Endothelial cell of umbilical vein (primary cell): ENCODE measurements around the gene PDK1. TPM values are rescaled to one million over a fixed set of nuclear protein-coding genes. Genes with fewer than 3 reads are reported as not detected.

ENCODE experiments used
- BruUV-seq: library from RNA; stranded (reverse); fragments of 400-500 nt; replicated peaks from 2 replicates; lab custom pipeline; 2021; lab: Mats Ljungman, UMichigan
- CTCF ChIA-PET: fragments of 300-600, 350-600 bp; sonication (Branson Sonifier 250); formaldehyde crosslinking; loops from one replicate; lab custom pipeline; 2021; ENCODE audit warnings: antibody characterized with exemption, inconsistent platforms; lab: Charles Lee
- POLR2A ChIA-PET: fragments of 300-600, 350-600 bp; sonication (Branson Sonifier 250); formaldehyde crosslinking; loops from one replicate; lab custom pipeline; 2021; ENCODE audit warnings: antibody characterized with exemption, inconsistent platforms; lab: Charles Lee
- DNase-seq: peaks from one replicate; pipeline ENCODE4 v3.0.0-alpha.2; 2011; ENCODE audit warnings: low read depth, low spot score
- FAIRE-seq: peaks from 2 replicates; lab custom pipeline; 2011; peaks lifted over from hg19 to GRCh38; lab: Jason Lieb, UNC
- H2AFZ ChIP-seq: 2 replicates; pipeline ENCODE4 v1.6.0; 2012; ENCODE audit warnings: low read depth, low read length, control low read depth, inconsistent platforms
- H3K27ac ChIP-seq: 2 replicates; pipeline ENCODE4 v1.5.1; 2011; ENCODE audit warnings: low read depth, mild to moderate bottlenecking, control low read depth, low read length, moderate library complexity; ENCODE audit not compliant: insufficient read depth
- H3K27me3 ChIP-seq, 2 experiments: 2 replicates each; pipeline versions ENCODE4 v1.6.0 to v1.6.1; 2011; ENCODE audit warnings: low read length in 2 of 2, mixed read lengths in 1 of 2; ENCODE audit not compliant: control insufficient read depth in 2 of 2, insufficient read depth in 2 of 2
- H3K36me3 ChIP-seq, 2 experiments: 2 replicates in 1 of 2; 3 replicates in 1 of 2; pipeline ENCODE4 v1.5.1; 2011; ENCODE audit warnings: low read length in 2 of 2, mild to moderate bottlenecking in 1 of 2, moderate library complexity in 1 of 2; ENCODE audit not compliant: control insufficient read depth in 2 of 2, insufficient read depth in 2 of 2; ENCODE audit errors: extremely low read depth in 1 of 2
- H3K4me1 ChIP-seq: 3 replicates; pipeline ENCODE4 v1.5.1; 2011; ENCODE audit warnings: mild to moderate bottlenecking, low read length; ENCODE audit not compliant: control insufficient read depth, insufficient read depth; ENCODE audit errors: extremely low read depth
- H3K4me2 ChIP-seq: 2 replicates; pipeline ENCODE4 v1.6.1; 2011; ENCODE audit warnings: low read length, control low read depth, mixed read lengths; ENCODE audit not compliant: insufficient read depth
- H3K4me3 ChIP-seq, 3 experiments: fragments of 200-600 bp in 1 of 3; sonication (generic), shearing (Covaris generic) in 1 of 3; replicated peaks in 1 of 3; 2 replicates each; pipeline ENCODE4 v1.5.1; 2011 to 2016; ENCODE audit warnings: control low read depth in 3 of 3, low read length in 3 of 3, mild to moderate bottlenecking in 2 of 3, inconsistent platforms in 1 of 3, low read depth in 1 of 3, moderate library complexity in 1 of 3; ENCODE audit not compliant: insufficient read depth in 1 of 3
- H3K79me2 ChIP-seq: 2 replicates; pipeline ENCODE4 v1.6.0; 2012; ENCODE audit warnings: low read length, inconsistent platforms; ENCODE audit not compliant: control insufficient read depth, insufficient read depth
- H3K9ac ChIP-seq: replicated peaks from 2 replicates; pipeline ENCODE3; 2011; ENCODE audit warnings: low read length, control low read depth; ENCODE audit not compliant: insufficient read depth; ENCODE audit errors: extremely low read depth
- H3K9me1 ChIP-seq: replicated peaks from 3 replicates; pipeline ENCODE4 v1.6.0; 2011; ENCODE audit warnings: mild to moderate bottlenecking, low read length; ENCODE audit not compliant: control insufficient read depth, insufficient read depth; ENCODE audit errors: extremely low read depth
- H3K9me3 ChIP-seq: replicated peaks from 2 replicates; pipeline ENCODE4 v1.5.1; 2012; ENCODE audit warnings: low read length, inconsistent platforms; ENCODE audit not compliant: control insufficient read depth, insufficient read depth
- H4K20me1 ChIP-seq: replicated peaks from 2 replicates; pipeline ENCODE3; 2011; ENCODE audit warnings: mild to moderate bottlenecking, low read length; ENCODE audit not compliant: control insufficient read depth, insufficient read depth; ENCODE audit errors: extremely low read depth
- CTCF ChIP-seq, 2 donors: IDR thresholded peaks; 1 replicate in 1 of 2; 2 replicates in 1 of 2; pipeline ENCODE4 v1.5.1; 2011; ENCODE audit warnings: low read length in 2 of 2, mild to moderate bottlenecking in 2 of 2, moderate library complexity in 2 of 2, control low read depth in 1 of 2, inconsistent platforms in 1 of 2, low read depth in 1 of 2; ENCODE audit not compliant: insufficient read depth in 1 of 2; ENCODE audit errors: extremely low read depth in 1 of 2
- EZH2 ChIP-seq: IDR thresholded peaks from 2 replicates; pipeline ENCODE4 v1.6.1; 2012; ENCODE audit warnings: borderline replicate concordance, low read depth, mild to moderate bottlenecking, moderate library complexity, low read length, inconsistent platforms; ENCODE audit not compliant: severe bottlenecking
- FOS ChIP-seq: IDR thresholded peaks from 2 replicates; pipeline ENCODE4 v1.6.1; 2011; ENCODE audit warnings: mild to moderate bottlenecking, low read length, moderate library complexity, borderline replicate concordance; ENCODE audit not compliant: insufficient read depth
- GATA2 ChIP-seq: IDR thresholded peaks from 2 replicates; pipeline ENCODE4 v1.7.0; 2011; ENCODE audit warnings: low read depth, mild to moderate bottlenecking, moderate library complexity, mixed read lengths, low read length; ENCODE audit not compliant: insufficient read length, insufficient read depth
- JUN ChIP-seq: IDR thresholded peaks from 2 replicates; pipeline ENCODE4 v1.6.1; 2011; ENCODE audit warnings: borderline replicate concordance, low read depth; ENCODE audit not compliant: insufficient read length, insufficient read depth
- MAX ChIP-seq: IDR thresholded peaks from 2 replicates; pipeline ENCODE4 v1.6.1; 2011; ENCODE audit not compliant: insufficient read depth, insufficient read length
- MYC ChIP-seq: IDR thresholded peaks from one replicate; pipeline ENCODE4 v1.6.1; 2011; ENCODE audit warnings: mild to moderate bottlenecking, low read depth, low read length
- POLR2A ChIP-seq: IDR thresholded peaks from 2 replicates; pipeline ENCODE4 v1.6.1; 2012; ENCODE audit warnings: low read depth, mild to moderate bottlenecking, control low read depth, low read length
- POLR2AphosphoS5 ChIP-seq: IDR thresholded peaks from 2 replicates; pipeline ENCODE4 v1.6.1; 2012; ENCODE audit warnings: low read depth, mild to moderate bottlenecking, control low read depth, low read length, moderate library complexity; ENCODE audit not compliant: insufficient read depth
- dilution Hi-C: fragments of 300-500 bp; cut with MboI; formaldehyde crosslinking; loops from one replicate; pipeline ENCODE4 v1.15.0; 2019; ENCODE audit warnings: low sequenced_read_pairs; ENCODE audit not compliant: extremely low pct_ligation_motif_present
- intact Hi-C: fragments of 100-400 bp; cut with micrococcal nuclease; formaldehyde crosslinking; loops from one replicate; pipeline ENCODE4 v1.10.0; 2022
- polyA plus RNA-seq, 4 experiments: library from polyadenylated mRNA; depleted of rRNA in 3 of 4; stranded (reverse) in 3 of 4; unstranded in 1 of 4; fragments of >200 nt; gene quantifications; 2 replicates each; pipeline versions ENCODE4 v1.2.1 to v1.2.3, GENCODE V29; 2011 to 2012; ENCODE audit warnings: missing spikeins in 1 of 4
- total RNA-seq: library from RNA; stranded (reverse); gene quantifications from 2 replicates; pipeline ENCODE4 v1.2.3, GENCODE V29; 2021

The PDK1 gene
- total and polyA plus RNA-seq, 2 donors (not counting 3 experiments of a cell fraction or from before 2014, with no cell fraction given): 3.7 to 16.9 TPM

GRCh38 chr2:172627181-172627580, 71.3 kb downstream of the PDK1 start:
- Histone ChIP-seq H3K9me1 (no peaks in the 10 kb centered on the region), H3K4me2 (no peak overlapping the region)
- POLR2A ChIA-PET: no interaction called here

More at GRCh38 chr2:172627181-172627580, 71.3 kb downstream of the PDK1 start:
- dilution Hi-C loops (no loop called here), intact Hi-C loops (no loop called here)
- DNase-seq (no peak), FAIRE-seq (no peak)
- Histone ChIP-seq H3K9ac (no peak overlapping the region), H3K36me3 (no peaks in the 10 kb centered on the region), H3K4me1 (no peaks in the 10 kb centered on the region), H2AFZ (no peak overlapping the region), H4K20me1 (no peaks in the 10 kb centered on the region), H3K27me3 (no peaks in the 10 kb centered on the region), H3K9me3 (no peaks in the 10 kb centered on the region), H3K27ac (no peak overlapping the region), H3K4me3 (no peak overlapping the region), H3K79me2 (no peaks in the 10 kb centered on the region)
- no peak for TF ChIP-seq GATA2
- TF ChIP-seq FOS: no peak
- no peak for TF ChIP-seq POLR2A
- no peak for TF ChIP-seq POLR2AphosphoS5
- TF ChIP-seq MAX: no peak
- no peak for TF ChIP-seq MYC
- no peak for TF ChIP-seq EZH2
- TF ChIP-seq JUN: no peak
- TF ChIP-seq CTCF (IDR thresholded peaks at IDR 0.05; ENCODE audit: extremely low read depth in 1 of 2, insufficient read depth in 1 of 2, low read depth in 1 of 2, low read length in 2 of 2): no peak
- no TSS peak for BruUV-seq
- CTCF ChIA-PET: interaction anchor here (0.6 to 1.3 kb wide), 2 partner anchors 28 to 163 kb away, joined by 3 read pairs; no protein-coding TSS in a partner anchor
